Mucosa of stomach (tissue), 1 donor: ENCODE measurements around the gene TM2D3.
"Not testable (repeated sequence)": the region's sequence is repeated elsewhere in the genome, so short reads cannot be mapped to it uniquely, and the experiment has no call there.

Experiments used
- H3K27me3 ChIP-seq: one replicate; pipeline ENCODE4 v1.7.0; 2013; ENCODE audit warnings: mild to moderate bottlenecking, low read length; ENCODE audit not compliant: control insufficient read depth, insufficient read depth
- H3K36me3 ChIP-seq: one replicate; pipeline ENCODE4 v1.7.0; 2013; ENCODE audit warnings: low read length; ENCODE audit not compliant: control insufficient read depth, insufficient read depth
- H3K4me1 ChIP-seq: one replicate; pipeline ENCODE4 v1.7.0; 2013; ENCODE audit warnings: mild to moderate bottlenecking, low read length; ENCODE audit not compliant: control insufficient read depth, insufficient read depth
- H3K4me3 ChIP-seq: one replicate; pipeline ENCODE4 v1.7.0; 2013; ENCODE audit warnings: low read length
- H3K9ac ChIP-seq: one replicate; pipeline ENCODE4 v1.7.0; 2013; ENCODE audit warnings: mild to moderate bottlenecking, low read length, moderate library complexity
- H3K9me3 ChIP-seq: one replicate; pipeline ENCODE4 v1.7.0; 2013; ENCODE audit warnings: mild to moderate bottlenecking, low read length, moderate library complexity; ENCODE audit not compliant: control insufficient read depth
- donor health status: Pancreatic carcinoma.

TM2D3 gene

GRCh38 chr15:101675796-101676582 is 23.8 kb upstream of the TM2D3 start:
- H3K4me3 ChIP-seq: no peak overlapping the region
- no peak overlapping the region for H3K9ac ChIP-seq
- H3K27me3 ChIP-seq: no peaks in the 10 kb centered on the region
- no peaks in the 10 kb centered on the region for H3K9me3 ChIP-seq
- no peaks in the 10 kb centered on the region for H3K4me1 ChIP-seq
- H3K36me3 ChIP-seq: no peaks in the 10 kb centered on the region

- Histone ChIP-seq H3K4me3 (no peak overlapping the region), H3K27me3 (no peaks in the 10 kb centered on the region), H3K9me3 (no peaks in the 10 kb centered on the region), H3K9ac (no peak overlapping the region), H3K4me1 (no peaks in the 10 kb centered on the region), H3K36me3 (no peaks in the 10 kb centered on the region)
Observed at GRCh38 chr15:101675015-101675414, 22.8 kb upstream of the TM2D3 start.

- Histone ChIP-seq H3K9me3 (no peaks in the 10 kb centered on the region), H3K4me3 (no peak overlapping the region), H3K36me3 (no peaks in the 10 kb centered on the region), H3K9ac (no peak overlapping the region), H3K4me1 (no peaks in the 10 kb centered on the region), H3K27me3 (no peaks in the 10 kb centered on the region)
Observed at GRCh38 chr15:101672298-101672697, 20.1 kb upstream of the TM2D3 start.

- Histone ChIP-seq H3K27me3 (no peaks in the 10 kb centered on the region), H3K9me3 (no peaks in the 10 kb centered on the region), H3K4me3 (no peak overlapping the region), H3K9ac (no peak overlapping the region), H3K4me1 (no peaks in the 10 kb centered on the region), H3K36me3 (no peaks in the 10 kb centered on the region)
Observed at GRCh38 chr15:101669744-101670143, 17.6 kb upstream of the TM2D3 start.

GRCh38 chr15:101667881-101668280 is 15.7 kb upstream of the TM2D3 start:
- no peaks in the 10 kb centered on the region for H3K36me3 ChIP-seq
- H3K4me1 ChIP-seq: no peaks in the 10 kb centered on the region
- no peak overlapping the region for H3K4me3 ChIP-seq
- no peaks in the 10 kb centered on the region for H3K9me3 ChIP-seq
- no peaks in the 10 kb centered on the region for H3K27me3 ChIP-seq
- H3K9ac ChIP-seq: no peak overlapping the region

- Histone ChIP-seq H3K4me3 (no peak overlapping the region), H3K4me1 (no peaks in the 10 kb centered on the region), H3K36me3 (no peaks in the 10 kb centered on the region), H3K27me3 (no peaks in the 10 kb centered on the region), H3K9me3 (no peaks in the 10 kb centered on the region), H3K9ac (no peak overlapping the region)
Observed at GRCh38 chr15:101664303-101664913, 12.2 kb upstream of the TM2D3 start.

- H3K4me3 ChIP-seq: no peak overlapping the region
- no peak overlapping the region for H3K9ac ChIP-seq
- no peaks in the 10 kb centered on the region for H3K27me3 ChIP-seq
- H3K9me3 ChIP-seq: no peaks in the 10 kb centered on the region
- no peaks in the 10 kb centered on the region for H3K4me1 ChIP-seq
- no peaks in the 10 kb centered on the region for H3K36me3 ChIP-seq
Observed at GRCh38 chr15:101662203-101662602, 10.0 kb upstream of the TM2D3 start.

GRCh38 chr15:101660005-101660404 is 7.8 kb upstream of the TM2D3 start:
- H3K9ac ChIP-seq: no peak overlapping the region
- H3K4me3 ChIP-seq: no peak overlapping the region
- no peaks in the 10 kb centered on the region for H3K4me1 ChIP-seq
- H3K9me3 ChIP-seq: no peaks in the 10 kb centered on the region
- H3K27me3 ChIP-seq: no peaks in the 10 kb centered on the region
- no peaks in the 10 kb centered on the region for H3K36me3 ChIP-seq

- Histone ChIP-seq H3K9me3 (no peaks in the 10 kb centered on the region), H3K4me1 (no peaks in the 10 kb centered on the region), H3K27me3 (no peaks in the 10 kb centered on the region), H3K36me3 (no peaks in the 10 kb centered on the region), H3K4me3 (no peak overlapping the region), H3K9ac (no peak overlapping the region)
Observed at GRCh38 chr15:101657968-101658784, 6.0 kb upstream of the TM2D3 start.

- no peak overlapping the region for H3K9ac ChIP-seq
- no peaks in the 10 kb centered on the region for H3K9me3 ChIP-seq
- H3K36me3 ChIP-seq: no peaks in the 10 kb centered on the region
Observed at GRCh38 chr15:101657171-101657570, 5.0 kb upstream of the TM2D3 start.

GRCh38 chr15:101654624-101655337 is 2.6 kb upstream of the TM2D3 start:
- not testable (repeated sequence) for H3K9me3 ChIP-seq, H3K4me3 ChIP-seq, H3K9ac ChIP-seq, H3K27me3 ChIP-seq, H3K36me3 ChIP-seq
- peaks cover 12% of the 10 kb centered on the region for H3K4me1 ChIP-seq

More at GRCh38 chr15:101657171-101657570, 5.0 kb upstream of the TM2D3 start:
- Histone ChIP-seq H3K4me3 (no peak overlapping the region), H3K27me3 (no peaks in the 10 kb centered on the region), H3K4me1 (no peaks in the 10 kb centered on the region)
